ENCODE data around the gene NPAS3. TPM values are rescaled to one million over a fixed set of nuclear protein-coding genes. Genes with fewer than 3 reads are reported as not detected.

NPAS3 gene
- total RNA-seq, 1 experiment from 2014 or later: 15.6 TPM

- intact Hi-C loops (cut with micrococcal nuclease; ENCODE audit: unreplicated experiment): no loop called here
- no peaks in the 10 kb centered on the region for H3K36me3 ChIP-seq (ENCODE audit: insufficient read depth, low read length, poor library complexity, severe bottlenecking)
- no peak overlapping the region for H3K4me3 ChIP-seq (ENCODE audit: low read depth, low read length, poor library complexity, severe bottlenecking)
- POLR2A ChIA-PET (ENCODE audit: low non-redundant PET): no interaction called here
- H3K27ac ChIP-seq (ENCODE audit: low read depth, low read length, poor library complexity, severe bottlenecking): no peak overlapping the region
- TF ChIP-seq, protein P1, sequence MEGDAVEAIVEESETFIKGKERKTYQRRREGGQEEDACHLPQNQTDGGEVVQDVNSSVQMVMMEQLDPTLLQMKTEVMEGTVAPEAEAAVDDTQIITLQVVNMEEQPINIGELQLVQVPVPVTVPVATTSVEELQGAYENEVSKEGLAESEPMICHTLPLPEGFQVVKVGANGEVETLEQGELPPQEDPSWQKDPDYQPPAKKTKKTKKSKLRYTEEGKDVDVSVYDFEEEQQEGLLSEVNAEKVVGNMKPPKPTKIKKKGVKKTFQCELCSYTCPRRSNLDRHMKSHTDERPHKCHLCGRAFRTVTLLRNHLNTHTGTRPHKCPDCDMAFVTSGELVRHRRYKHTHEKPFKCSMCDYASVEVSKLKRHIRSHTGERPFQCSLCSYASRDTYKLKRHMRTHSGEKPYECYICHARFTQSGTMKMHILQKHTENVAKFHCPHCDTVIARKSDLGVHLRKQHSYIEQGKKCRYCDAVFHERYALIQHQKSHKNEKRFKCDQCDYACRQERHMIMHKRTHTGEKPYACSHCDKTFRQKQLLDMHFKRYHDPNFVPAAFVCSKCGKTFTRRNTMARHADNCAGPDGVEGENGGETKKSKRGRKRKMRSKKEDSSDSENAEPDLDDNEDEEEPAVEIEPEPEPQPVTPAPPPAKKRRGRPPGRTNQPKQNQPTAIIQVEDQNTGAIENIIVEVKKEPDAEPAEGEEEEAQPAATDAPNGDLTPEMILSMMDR (conservative IDR thresholded peaks at IDR 0.05; ENCODE audit: low read depth, low read length): no peak
- no peak for TF ChIP-seq EZH2 (IDR thresholded peaks at IDR 0.05; ENCODE audit: borderline replicate concordance, low read depth, low read length, poor library complexity, severe bottlenecking)
- peaks cover 21% of the 10 kb centered on the region for H3K4me1 ChIP-seq (ENCODE audit: insufficient read depth, low read length, poor library complexity, severe bottlenecking)
- DNase-seq (ENCODE audit: low spot score): no peak
- no peaks in the 10 kb centered on the region for H3K9me3 ChIP-seq (ENCODE audit: low read depth, low read length, poor library complexity, severe bottlenecking)
- no TSS peak for BruUV-seq (replicated peaks)
- CTCF ChIA-PET: no interaction called here
- H3K27me3 ChIP-seq (replicated peaks; ENCODE audit: insufficient read depth, low read depth, low read length, poor library complexity): no peaks in the 10 kb centered on the region
Measured at GRCh38 chr14:33150666-33151428, 212.2 kb downstream of the NPAS3 start.

DNA sequence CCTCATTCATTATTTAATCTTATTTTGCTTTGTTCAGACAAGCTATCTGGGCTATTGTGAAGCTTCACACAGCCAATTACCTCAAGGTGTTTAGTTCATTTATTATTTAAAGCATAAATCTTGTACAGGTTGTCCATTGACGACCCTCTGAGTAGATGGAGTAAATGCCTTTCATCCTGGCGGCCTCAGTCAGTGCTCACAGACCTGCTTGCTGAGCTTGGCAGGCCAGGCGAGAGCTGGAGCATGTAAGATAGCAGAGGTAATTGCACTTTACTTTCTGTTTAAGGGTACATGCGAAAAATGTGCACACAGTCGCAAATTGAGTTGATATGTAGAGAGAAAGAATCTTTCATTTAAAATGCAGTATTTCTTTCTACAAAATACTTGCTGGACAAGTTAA lies 224.4 kb downstream of the NPAS3 start:
- Histone ChIP-seq H3K36me3 (ENCODE audit: insufficient read depth, low read length, poor library complexity, severe bottlenecking) (no peaks in the 10 kb centered on the region), H3K9me3 (ENCODE audit: low read depth, low read length, poor library complexity, severe bottlenecking) (no peaks in the 10 kb centered on the region), H3K27ac (ENCODE audit: low read depth, low read length, poor library complexity, severe bottlenecking) (no peak overlapping the region), H3K27me3 (replicated peaks; ENCODE audit: insufficient read depth, low read depth, low read length, poor library complexity) (no peaks in the 10 kb centered on the region), H3K4me3 (ENCODE audit: low read depth, low read length, poor library complexity, severe bottlenecking) (no peak overlapping the region), H3K4me1 (ENCODE audit: insufficient read depth, low read length, poor library complexity, severe bottlenecking) (peaks cover 45% of the 10 kb centered on the region)
- TF ChIP-seq, protein P1 (conservative IDR thresholded peaks at IDR 0.05; ENCODE audit: low read depth, low read length): no peak
- no peak for TF ChIP-seq EZH2 (IDR thresholded peaks at IDR 0.05; ENCODE audit: borderline replicate concordance, low read depth, low read length, poor library complexity, severe bottlenecking)
- no peak for DNase-seq (ENCODE audit: low spot score)
- intact Hi-C loops (cut with micrococcal nuclease; ENCODE audit: unreplicated experiment): no loop called here
- POLR2A ChIA-PET (ENCODE audit: low non-redundant PET): no interaction called here
- CTCF ChIA-PET: no interaction called here
- no TSS peak for BruUV-seq (replicated peaks)

GRCh38 chr14:33163600-33163999 lies 224.9 kb downstream of the NPAS3 start:
- ChIA-PET CTCF (no interaction called here), POLR2A (ENCODE audit: low non-redundant PET) (interaction anchor here (0.6 kb wide), 1 partner anchor 124 kb away, joined by 3 read pairs; no protein-coding TSS in a partner anchor)
- H3K27me3 ChIP-seq (replicated peaks; ENCODE audit: insufficient read depth, low read depth, low read length, poor library complexity): no peaks in the 10 kb centered on the region
- TF ChIP-seq, protein P1 (conservative IDR thresholded peaks at IDR 0.05; ENCODE audit: low read depth, low read length): no peak
- TF ChIP-seq EZH2 (IDR thresholded peaks at IDR 0.05; ENCODE audit: borderline replicate concordance, low read depth, low read length, poor library complexity, severe bottlenecking): no peak
- no peaks in the 10 kb centered on the region for H3K36me3 ChIP-seq (ENCODE audit: insufficient read depth, low read length, poor library complexity, severe bottlenecking)
- H3K9me3 ChIP-seq (ENCODE audit: low read depth, low read length, poor library complexity, severe bottlenecking): no peaks in the 10 kb centered on the region
- intact Hi-C loops (cut with micrococcal nuclease; ENCODE audit: unreplicated experiment): no loop called here
- BruUV-seq (replicated peaks): no TSS peak
- peaks cover 45% of the 10 kb centered on the region for H3K4me1 ChIP-seq (ENCODE audit: insufficient read depth, low read length, poor library complexity, severe bottlenecking)
- no peak for DNase-seq (ENCODE audit: low spot score)
- H3K4me3 ChIP-seq (ENCODE audit: low read depth, low read length, poor library complexity, severe bottlenecking): no peak overlapping the region
- no peak overlapping the region for H3K27ac ChIP-seq (ENCODE audit: low read depth, low read length, poor library complexity, severe bottlenecking)
